GM10248 (cell line): ENCODE measurements around the gene AQP2.

Experiments
- CTCF ChIA-PET: fragments of 300-600 bp; sonication (Branson Sonifier 250); formaldehyde crosslinking; extraction: SDS; loops from one replicate; lab custom pipeline; 2021; ENCODE audit warnings: antibody characterized with exemption; lab: Yijun Ruan, JAX
- POLR2A ChIA-PET: fragments of 350-650 bp; sonication (Branson Sonifier 250); formaldehyde crosslinking; extraction: SDS; loops from one replicate; lab custom pipeline; 2020; ENCODE audit warnings: antibody characterized with exemption; lab: Yijun Ruan, JAX
- DNase-seq: peaks from one replicate; pipeline ENCODE4 v3.0.0; 2012; ENCODE audit errors: extremely low spot score
- CTCF ChIP-seq: IDR thresholded peaks from 2 replicates; pipeline ENCODE4 v1.5.1; 2012; ENCODE audit warnings: mild to moderate bottlenecking, low read depth; ENCODE audit errors: extremely low read depth, missing control alignments, control extremely low read depth

AQP2 gene, protein sequence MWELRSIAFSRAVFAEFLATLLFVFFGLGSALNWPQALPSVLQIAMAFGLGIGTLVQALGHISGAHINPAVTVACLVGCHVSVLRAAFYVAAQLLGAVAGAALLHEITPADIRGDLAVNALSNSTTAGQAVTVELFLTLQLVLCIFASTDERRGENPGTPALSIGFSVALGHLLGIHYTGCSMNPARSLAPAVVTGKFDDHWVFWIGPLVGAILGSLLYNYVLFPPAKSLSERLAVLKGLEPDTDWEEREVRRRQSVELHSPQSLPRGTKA

GRCh38 chr12:49950273-49951251 is at the start of gene AQP2:
AQP2 (plus strand) TSS chr12:49950737; CDS start chr12:49950831, 94 bp downstream.
- CTCF ChIA-PET = interaction anchor here (0.9 to 2.3 kb wide), 3 partner anchors 16 to 84 kb away, joined by 3 to 12 read pairs (median 4); no protein-coding TSS in a partner anchor
- TF ChIP-seq CTCF = no peak
- DNase-seq = no peak
- POLR2A ChIA-PET = no interaction called here

GRCh38 chr12:49901026-49901425 is 49.5 kb upstream of the AQP2 start:
- DNase-seq = no peak
- POLR2A ChIA-PET = no interaction called here
- no peak for TF ChIP-seq CTCF
- CTCF ChIA-PET = interaction anchor here (1.1 to 2.7 kb wide), 3 partner anchors 9 to 66 kb away, joined by 3 to 10 read pairs (median 7); no protein-coding TSS in a partner anchor

DNA sequence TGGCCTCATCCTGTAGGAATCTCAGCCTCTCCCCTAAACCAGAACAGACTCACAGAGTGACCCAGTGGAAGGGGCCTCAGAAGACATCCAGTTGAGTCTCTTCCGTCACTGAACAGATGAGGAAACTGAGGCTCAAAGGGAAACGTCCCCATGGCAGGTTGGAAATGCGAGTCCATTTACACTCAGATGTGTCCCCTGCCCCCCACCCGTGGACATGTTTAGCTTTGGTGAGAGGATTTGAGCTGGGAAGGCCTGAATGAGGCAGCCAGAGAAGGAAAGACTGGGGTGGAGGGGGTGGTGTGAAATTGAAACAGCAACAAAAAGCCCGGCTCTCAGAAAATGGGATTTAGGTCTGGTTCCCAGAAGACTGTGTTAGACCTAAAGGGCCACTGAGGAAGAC is 48.6 kb upstream of the AQP2 start:
- POLR2A ChIA-PET = no interaction called here
- DNase-seq = no peak
- CTCF ChIA-PET = interaction anchor here (1.1 to 2.7 kb wide), 2 partner anchors 10 to 35 kb away, joined by 3 to 10 read pairs; no protein-coding TSS in a partner anchor
- TF ChIP-seq CTCF = no peak

DNA sequence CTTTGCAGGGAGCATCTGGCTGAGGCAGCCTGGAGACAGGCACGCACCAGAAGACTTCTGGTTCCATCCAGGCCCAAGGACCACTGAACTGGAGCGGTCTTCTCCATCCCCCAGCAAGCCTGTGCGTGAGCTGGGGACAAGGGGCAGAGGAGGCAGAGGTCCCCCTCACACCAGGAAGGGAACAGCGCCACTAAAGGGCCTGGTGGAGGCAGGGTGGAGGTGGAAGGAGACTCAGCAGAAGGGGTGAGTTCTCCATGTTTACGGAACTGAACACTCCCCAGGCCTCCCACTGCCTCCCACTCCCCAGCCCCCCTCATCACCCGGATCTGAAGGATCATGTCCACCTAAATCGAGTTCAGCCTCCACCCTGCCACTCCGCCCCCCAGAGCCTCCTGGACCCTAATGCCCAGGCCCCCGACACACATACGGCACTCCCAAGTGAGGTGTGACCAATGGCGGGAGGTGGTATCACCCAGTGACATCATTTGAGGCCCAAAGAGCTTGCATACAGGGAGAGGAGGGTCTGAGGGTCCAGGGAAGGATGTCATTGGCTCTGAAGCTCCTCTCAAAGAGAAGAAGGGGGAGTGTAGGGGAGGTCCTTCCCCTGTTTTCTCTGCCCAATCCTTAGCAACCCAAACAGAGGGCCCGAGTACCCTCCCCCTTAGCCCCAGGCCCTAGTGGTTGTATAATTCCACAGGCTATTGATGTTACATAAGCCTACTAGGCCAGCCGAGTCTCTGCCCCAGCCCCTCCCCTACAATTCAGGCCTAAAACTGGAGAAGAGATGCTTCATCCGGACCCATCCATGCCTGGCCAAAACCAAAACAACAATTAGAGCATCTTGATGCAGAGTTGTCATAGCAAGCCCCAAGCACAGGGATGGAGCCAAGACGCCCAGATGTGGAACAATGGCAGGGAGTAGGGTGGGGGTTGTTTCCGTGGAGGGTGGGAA is 47.9 kb upstream of the AQP2 start:
- DNase-seq = no peak
- no peak for TF ChIP-seq CTCF
- POLR2A ChIA-PET = no interaction called here
- CTCF ChIA-PET = interaction anchor here (2.7 kb wide), 1 partner anchor 36 kb away, joined by 10 read pairs; no protein-coding TSS in a partner anchor

GRCh38 chr12:49903351-49903699 is 47.2 kb upstream of the AQP2 start:
- no peak for TF ChIP-seq CTCF
- DNase-seq = no peak
- ChIA-PET CTCF (no interaction called here), POLR2A (no interaction called here)
